BE2C (cell line): ENCODE data around the gene KASH5.
"Not testable (repeated sequence)": the region's sequence is repeated elsewhere in the genome, so short reads cannot be mapped to it uniquely, and the experiment has no call there.

Experiments used
- DNase-seq: peaks from one replicate; pipeline ENCODE4 v3.0.0-alpha.2; 2020
- H3K27me3 ChIP-seq: fragments of 250-450 bp; sonication (Bioruptor Pico); 2 replicates; pipeline ENCODE4 v1.5.1; 2020; ENCODE audit warnings: mild to moderate bottlenecking
- H3K36me3 ChIP-seq: fragments of 250-450 bp; sonication (Bioruptor Pico); 2 replicates; pipeline ENCODE4 v1.5.1; 2020; ENCODE audit warnings: mild to moderate bottlenecking
- H3K4me1 ChIP-seq: fragments of 250-450 bp; sonication (Bioruptor Pico); 2 replicates; pipeline ENCODE4 v1.5.1; 2020
- H3K4me3 ChIP-seq: 2 replicates; pipeline ENCODE4 v1.5.1; 2011; ENCODE audit warnings: low read depth, low read length
- H3K9me3 ChIP-seq: fragments of 250-450 bp; sonication (Bioruptor Pico); 2 replicates; pipeline ENCODE4 v1.5.1; 2020
- CTCF ChIP-seq: IDR thresholded peaks from 2 replicates; pipeline ENCODE4 v1.5.1; 2012; ENCODE audit warnings: mild to moderate bottlenecking, low read depth, low read length

Gene KASH5

GRCh38 chr19:49458567-49458903, 70.5 kb downstream of the KASH5 start:
- no peak for TF ChIP-seq CTCF
- DNase-seq, result peak; percentile 53
- Histone ChIP-seq H3K9me3 (no peaks in the 10 kb centered on the region), H3K4me1 (no peaks in the 10 kb centered on the region), H3K27me3 (no peaks in the 10 kb centered on the region), H3K4me3 (no peak overlapping the region), H3K36me3 (0 out of 2 replicates have a peak, but pooled peaks cover 3% of the 10 kb centered on the region)

DNA sequence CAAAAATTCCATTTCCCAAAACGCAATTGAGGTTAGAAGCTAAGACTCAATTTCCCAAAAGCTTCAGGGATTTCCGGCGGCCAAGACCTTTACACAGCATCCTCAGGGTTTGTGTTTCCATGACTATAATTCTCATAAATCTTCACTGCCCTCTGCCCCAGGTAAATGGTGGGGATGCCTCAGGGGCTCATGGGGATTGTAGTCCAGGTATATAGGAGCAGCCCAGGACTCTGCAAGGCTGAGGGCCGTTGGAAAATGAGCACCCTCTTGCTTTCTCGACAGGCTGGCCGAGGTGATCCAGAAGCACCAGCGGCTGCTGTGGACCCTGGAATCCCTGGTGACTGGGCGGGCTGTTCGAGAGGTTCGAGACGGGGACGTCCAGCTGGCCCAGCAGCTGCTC, 71.3 kb downstream of the KASH5 start:
- Histone ChIP-seq H3K4me3 (no peak overlapping the region), H3K4me1 (no peaks in the 10 kb centered on the region), H3K9me3 (no peaks in the 10 kb centered on the region), H3K27me3 (no peaks in the 10 kb centered on the region), H3K36me3 (0 out of 2 replicates have a peak, but pooled peaks cover 3% of the 10 kb centered on the region)
- no peak for DNase-seq
- no peak for TF ChIP-seq CTCF

DNA sequence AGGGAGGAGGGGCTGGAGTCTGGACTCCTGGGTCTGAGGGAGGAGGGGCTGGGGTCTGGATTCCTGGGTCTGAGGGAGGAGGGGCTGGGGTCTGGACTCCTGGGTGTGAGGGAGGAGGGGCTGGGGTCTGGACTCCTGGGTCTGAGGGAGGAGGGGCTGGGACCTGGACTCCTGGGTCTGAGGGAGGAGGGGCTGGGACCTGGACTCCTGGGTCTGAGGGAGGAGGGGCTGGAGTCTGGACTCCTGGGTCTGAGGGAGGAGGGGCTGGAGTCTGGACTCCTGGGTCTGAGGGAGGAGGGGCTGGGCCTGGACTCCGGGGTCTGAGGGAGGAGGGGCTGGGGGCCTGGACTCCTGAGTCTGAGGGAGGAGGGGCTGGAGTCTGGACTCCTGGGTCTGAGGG, 73.1 kb downstream of the KASH5 start:
- not testable (repeated sequence) for DNase-seq, H3K9me3 ChIP-seq, H3K27me3 ChIP-seq, H3K4me3 ChIP-seq, H3K36me3 ChIP-seq, H3K4me1 ChIP-seq

DNA sequence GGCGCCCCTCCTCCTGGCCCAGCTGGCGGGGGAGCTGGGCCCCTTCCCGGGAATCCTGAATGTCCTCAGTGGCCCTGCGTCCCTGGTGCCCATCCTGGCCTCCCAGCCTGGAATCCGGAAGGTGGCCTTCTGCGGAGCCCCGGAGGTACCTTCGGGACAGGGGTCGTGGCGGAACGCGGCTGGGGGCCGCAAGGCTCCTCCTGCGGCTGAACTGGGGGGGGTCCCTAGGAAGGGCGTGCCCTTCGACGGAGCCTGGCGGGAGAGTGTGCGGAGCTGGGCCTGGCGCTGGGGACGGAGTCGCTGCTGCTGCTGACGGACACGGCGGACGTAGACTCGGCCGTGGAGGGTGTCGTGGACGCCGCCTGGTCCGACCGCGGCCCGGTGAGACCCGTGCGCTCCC, 73.6 kb downstream of the KASH5 start:
- no peak for TF ChIP-seq CTCF
- Histone ChIP-seq H3K4me1 (no peaks in the 10 kb centered on the region), H3K9me3 (no peaks in the 10 kb centered on the region), H3K27me3 (no peaks in the 10 kb centered on the region), H3K4me3 (no peak overlapping the region), H3K36me3 (0 out of 2 replicates have a peak, but pooled peaks cover 3% of the 10 kb centered on the region)
- DNase-seq, result no peak

DNA sequence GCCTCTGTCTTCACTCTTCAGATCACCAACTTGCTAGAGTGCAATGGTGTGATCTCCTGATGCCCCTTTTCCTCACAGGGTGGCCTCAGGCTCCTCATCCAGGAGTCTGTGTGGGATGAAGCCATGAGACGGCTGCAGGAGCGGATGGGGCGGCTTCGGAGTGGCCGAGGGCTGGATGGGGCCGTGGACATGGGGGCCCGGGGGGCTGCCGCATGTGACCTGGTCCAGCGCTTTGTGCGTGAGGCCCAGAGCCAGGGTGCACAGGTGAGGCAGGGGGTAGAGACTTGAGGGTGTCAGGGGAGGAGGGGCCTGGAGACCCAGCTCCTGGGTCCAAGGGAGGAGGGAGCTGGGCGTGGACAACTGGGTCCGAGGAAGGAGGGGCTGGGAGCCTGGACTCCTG, 74.4 kb downstream of the KASH5 start:
- no peak for DNase-seq
- no peaks in the 10 kb centered on the region for H3K4me1 ChIP-seq
- TF ChIP-seq CTCF, result no peak
- H3K9me3 ChIP-seq, result no peaks in the 10 kb centered on the region
- no peaks in the 10 kb centered on the region for H3K27me3 ChIP-seq
- H3K4me3 ChIP-seq, result no peak overlapping the region
- H3K36me3 ChIP-seq, result 0 out of 2 replicates have a peak, but pooled peaks cover 3% of the 10 kb centered on the region

DNA sequence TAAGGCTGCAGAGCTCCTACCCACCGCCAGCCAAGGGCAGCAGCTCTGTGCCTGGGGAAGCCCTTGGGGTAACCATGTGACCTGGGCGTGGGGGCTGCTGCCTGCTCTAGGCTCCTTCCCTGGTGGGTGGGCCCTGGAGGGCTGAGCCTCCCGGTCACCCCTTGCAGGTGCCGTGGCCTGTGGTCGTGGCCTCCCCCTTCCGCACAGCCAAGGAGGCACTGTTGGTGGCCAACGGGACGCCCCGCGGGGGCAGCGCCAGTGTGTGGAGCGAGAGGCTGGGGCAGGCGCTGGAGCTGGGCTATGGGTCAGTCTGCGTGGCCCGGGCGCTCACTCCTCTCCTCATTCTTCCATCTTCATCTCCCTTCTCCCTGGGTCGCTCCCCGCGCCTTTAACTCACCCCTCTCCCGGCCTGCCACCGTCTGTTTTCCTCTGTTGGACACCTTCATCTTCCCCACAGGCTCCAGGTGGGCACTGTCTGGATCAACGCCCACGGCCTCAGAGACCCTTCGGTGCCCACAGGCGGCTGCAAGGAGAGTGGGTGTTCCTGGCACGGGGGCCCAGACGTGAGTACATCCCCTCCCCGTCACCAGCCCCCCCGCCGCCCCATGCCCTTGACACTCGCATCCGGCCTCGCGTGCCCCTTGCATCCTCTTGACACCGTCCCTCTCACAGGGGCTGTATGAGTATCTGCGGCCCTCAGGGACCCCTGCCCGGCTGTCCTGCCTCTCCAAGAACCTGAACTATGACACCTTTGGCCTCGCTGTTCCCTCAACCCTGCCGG, 76.1 kb downstream of the KASH5 start:
- no peaks in the 10 kb centered on the region for H3K4me1 ChIP-seq
- H3K36me3 ChIP-seq, result peaks cover 3% of the 10 kb centered on the region; the same call in 1 of the 2 replicates
- TF ChIP-seq CTCF, result no peak

More for the DNA sequence above, 76.1 kb downstream of the KASH5 start:
- H3K27me3 ChIP-seq, result no peaks in the 10 kb centered on the region
- H3K9me3 ChIP-seq, result no peaks in the 10 kb centered on the region
- H3K4me3 ChIP-seq, result no peak overlapping the region
- DNase-seq, result no peak
